GM23338 (cell line): Measurements from ENCODE around the gene CADPS2. TPM values are rescaled to one million over a fixed set of nuclear protein-coding genes. Genes with fewer than 3 reads are reported as not detected.

Experiments used
- ATAC-seq: fragments of 200-7000 bp; cut with Tn5 transposase; 3 replicates; pipeline ENCODE4 v1.9.1; 2020
- DNase-seq: peaks from one replicate; pipeline ENCODE4 v3.0.0-alpha.2; 2015; ENCODE audit warnings: low spot score
- H2AFZ ChIP-seq: fragments of 200-600 bp; sonication (generic); 2 replicates; pipeline ENCODE4 v1.8.0; 2016; ENCODE audit warnings: antibody characterized with exemption, mild to moderate bottlenecking, moderate library complexity
- H3F3A ChIP-seq: fragments of 200-600 bp; sonication (generic); replicated peaks from 2 replicates; pipeline ENCODE4 v1.8.0; 2017; ENCODE audit warnings: antibody characterized with exemption, mixed run types, low read depth
- H3K27ac ChIP-seq: fragments of 200-600 bp; sonication (generic); 2 replicates; pipeline ENCODE4 v1.6.1; 2016; ENCODE audit warnings: low read depth
- H3K27me3 ChIP-seq: fragments of 200-600 bp; sonication (generic); 2 replicates; pipeline ENCODE4 v1.8.0; 2016; ENCODE audit warnings: mild to moderate bottlenecking, mixed run types, moderate library complexity; ENCODE audit not compliant: insufficient read depth
- H3K36me3 ChIP-seq: fragments of 200-600 bp; sonication (generic); 2 replicates; pipeline ENCODE4 v1.8.0; 2016; ENCODE audit warnings: mild to moderate bottlenecking; ENCODE audit not compliant: insufficient read depth
- H3K4me1 ChIP-seq: fragments of 200-600 bp; sonication (generic); 2 replicates; pipeline ENCODE4 v1.8.0; 2016; ENCODE audit warnings: mild to moderate bottlenecking, moderate library complexity; ENCODE audit not compliant: insufficient read depth
- H3K4me2 ChIP-seq: fragments of 200-600 bp; sonication (generic); 2 replicates; pipeline ENCODE4 v1.7.1; 2017; ENCODE audit warnings: mixed run types
- H3K4me3 ChIP-seq: fragments of 200-600 bp; sonication (generic); 2 replicates; pipeline ENCODE4 v1.6.1; 2016; ENCODE audit warnings: mixed run types
- H3K79me2 ChIP-seq: fragments of 200-600 bp; sonication (generic); replicated peaks from 2 replicates; pipeline ENCODE4 v1.8.0; 2017; ENCODE audit warnings: mild to moderate bottlenecking; ENCODE audit not compliant: insufficient read depth
- H3K9me2 ChIP-seq: fragments of 200-600 bp; sonication (generic); 2 replicates; pipeline ENCODE4 v1.8.0; 2017; ENCODE audit not compliant: insufficient read depth
- H4K20me1 ChIP-seq: fragments of 200-600 bp; sonication (generic); replicated peaks from 2 replicates; pipeline ENCODE4 v1.8.0; 2017; ENCODE audit warnings: mild to moderate bottlenecking; ENCODE audit not compliant: insufficient read depth
- H3K27ac Mint-ChIP-seq: 2 replicates; pipeline ENCODE4 v1.8.0; 2020; ENCODE audit warnings: inconsistent platforms, mild to moderate bottlenecking, moderate library complexity, mixed read lengths
- H3K27me3 Mint-ChIP-seq: 3 replicates; pipeline ENCODE4 v1.8.0; 2022; ENCODE audit warnings: low read depth, mild to moderate bottlenecking, moderate library complexity, mixed read lengths, inconsistent platforms; ENCODE audit not compliant: insufficient read depth, poor library complexity
- H3K36me3 Mint-ChIP-seq: 3 replicates; pipeline ENCODE4 v1.8.0; 2021; ENCODE audit warnings: low read depth, mild to moderate bottlenecking, inconsistent platforms, moderate library complexity, mixed read lengths
- H3K4me1 Mint-ChIP-seq: 3 replicates; pipeline ENCODE4 v1.8.0; 2020; ENCODE audit warnings: mild to moderate bottlenecking, inconsistent platforms, mixed read lengths
- H3K4me3 Mint-ChIP-seq: 3 replicates; pipeline ENCODE4 v1.8.0; 2021; ENCODE audit warnings: moderate library complexity, mild to moderate bottlenecking, inconsistent platforms, mixed read lengths
- H3K9me3 Mint-ChIP-seq: 3 replicates; pipeline ENCODE4 v1.8.0; 2020; ENCODE audit warnings: moderate library complexity, mild to moderate bottlenecking, inconsistent platforms, mixed read lengths
- EZH2 ChIP-seq: fragments of 200-600 bp; sonication (generic); IDR thresholded peaks from one replicate; pipeline ENCODE4 v1.8.0; 2017; ENCODE audit warnings: antibody characterized with exemption, mild to moderate bottlenecking, low read depth; ENCODE audit not compliant: unreplicated experiment
- EZH2phosphoT487 ChIP-seq: fragments of 200-600 bp; sonication (generic); IDR thresholded peaks from one replicate; pipeline ENCODE4 v1.8.1; 2018; ENCODE audit warnings: antibody characterized with exemption; ENCODE audit not compliant: unreplicated experiment
- JUNB ChIP-seq: IDR thresholded peaks from one replicate; pipeline ENCODE4 v1.6.1; 2016; ENCODE audit warnings: antibody characterized with exemption; ENCODE audit not compliant: unreplicated experiment
- NANOG ChIP-seq: IDR thresholded peaks from 2 replicates; pipeline ENCODE4 v1.6.1; 2016; ENCODE audit warnings: antibody characterized with exemption, borderline replicate concordance
- POLR2AphosphoS5 ChIP-seq: IDR thresholded peaks from 2 replicates; pipeline ENCODE4 v1.6.1; 2016; ENCODE audit warnings: antibody characterized with exemption, low read depth
- REST ChIP-seq: IDR thresholded peaks from one replicate; pipeline ENCODE4 v1.6.1; 2018; ENCODE audit warnings: antibody characterized with exemption; ENCODE audit not compliant: unreplicated experiment
- STAT1 ChIP-seq: IDR thresholded peaks from one replicate; pipeline ENCODE4 v1.6.1; 2016; ENCODE audit warnings: antibody characterized with exemption; ENCODE audit not compliant: unreplicated experiment
- ZNF114 ChIP-seq: fragments of 250-450 bp; sonication (Bioruptor Pico); IDR thresholded peaks from 2 replicates; pipeline ENCODE4 v1.5.0; 2020; ENCODE audit warnings: mild to moderate bottlenecking, moderate library complexity
- ZNF331 ChIP-seq: fragments of 250-450 bp; sonication (Bioruptor Pico); IDR thresholded peaks from 2 replicates; pipeline ENCODE4 v1.5.0; 2020; ENCODE audit warnings: low read depth, mild to moderate bottlenecking, moderate library complexity
- ZNF462 ChIP-seq: fragments of 250-450 bp; sonication (Bioruptor Pico); IDR thresholded peaks from 2 replicates; pipeline ENCODE4 v1.5.0; 2020; ENCODE audit warnings: mild to moderate bottlenecking, moderate library complexity
- polyA plus RNA-seq: library from polyadenylated mRNA; unstranded; fragments of >200 nt; fragmentation: Nextera tagmentation; extraction: Ambion mirVana; gene quantifications from 2 replicates; pipeline ENCODE4 v1.2.1, GENCODE V29; 2016
- total RNA-seq: library from RNA; depleted of rRNA; stranded (reverse); fragments of >200 nt; shearing (Covaris generic); gene quantifications from 2 replicates; pipeline ENCODE4 v1.2.3, GENCODE V29; 2014
- TF ChIP-seq, protein P1 (sequence below): IDR thresholded peaks from 2 replicates; pipeline ENCODE4 v1.6.1; 2016; ENCODE audit warnings: antibody characterized with exemption
- TF ChIP-seq, protein P2 (sequence below), 2 experiments: fragments of 200-600 bp in 1 of 2; sonication (generic) in 1 of 2; conservative IDR thresholded peaks; 2 replicates each; pipeline versions ENCODE4 v1.5.1 to v1.6.1; 2016 to 2017; ENCODE audit warnings: antibody characterized with exemption in 2 of 2, low read depth in 2 of 2, mild to moderate bottlenecking in 2 of 2, moderate library complexity in 1 of 2

The CADPS2 gene
- total and polyA plus RNA-seq, 2 experiments from 2014 or later: 16.3 to 36.9 TPM

DNA sequence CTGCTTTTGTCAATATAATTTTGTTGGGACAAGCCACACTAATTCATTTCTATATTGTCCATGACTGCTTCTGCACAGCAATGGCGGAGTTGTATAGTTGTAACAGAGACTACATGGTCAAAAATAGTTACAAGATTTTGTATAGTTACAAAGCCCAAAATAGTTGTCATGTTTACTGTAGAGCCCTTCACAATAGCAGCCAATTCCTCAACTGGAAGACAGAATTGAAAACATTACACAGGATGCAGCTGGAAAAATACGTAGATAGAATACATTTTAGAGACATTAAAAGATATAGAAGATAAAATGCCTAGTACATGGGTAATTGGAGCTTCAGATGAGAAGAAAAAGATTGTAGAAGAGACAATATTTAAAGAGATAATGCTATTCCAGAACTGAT is 425.3 kb downstream of the CADPS2 start:
- H3K36me3 Mint-ChIP-seq: no peaks in the 10 kb centered on the region
- no peaks in the 10 kb centered on the region for H3K9me3 Mint-ChIP-seq
- Histone ChIP-seq H3K27ac (no peak overlapping the region), H3K4me2 (no peak overlapping the region), H3F3A (no peaks in the 10 kb centered on the region), H3K79me2 (no peaks in the 10 kb centered on the region), H3K27me3 (no peaks in the 10 kb centered on the region), H3K4me1 (peaks cover 12% of the 10 kb centered on the region), H3K36me3 (no peaks in the 10 kb centered on the region), H3K4me3 (no peak overlapping the region), H4K20me1 (no peaks in the 10 kb centered on the region), H2AFZ (no peak overlapping the region), H3K9me2 (no peaks in the 10 kb centered on the region)
- ATAC-seq (no peak), DNase-seq (no peak)
- no peak overlapping the region for H3K4me3 Mint-ChIP-seq
- H3K27me3 Mint-ChIP-seq: no peaks in the 10 kb centered on the region
- TF ChIP-seq STAT1: no peak
- TF ChIP-seq, protein P1, sequence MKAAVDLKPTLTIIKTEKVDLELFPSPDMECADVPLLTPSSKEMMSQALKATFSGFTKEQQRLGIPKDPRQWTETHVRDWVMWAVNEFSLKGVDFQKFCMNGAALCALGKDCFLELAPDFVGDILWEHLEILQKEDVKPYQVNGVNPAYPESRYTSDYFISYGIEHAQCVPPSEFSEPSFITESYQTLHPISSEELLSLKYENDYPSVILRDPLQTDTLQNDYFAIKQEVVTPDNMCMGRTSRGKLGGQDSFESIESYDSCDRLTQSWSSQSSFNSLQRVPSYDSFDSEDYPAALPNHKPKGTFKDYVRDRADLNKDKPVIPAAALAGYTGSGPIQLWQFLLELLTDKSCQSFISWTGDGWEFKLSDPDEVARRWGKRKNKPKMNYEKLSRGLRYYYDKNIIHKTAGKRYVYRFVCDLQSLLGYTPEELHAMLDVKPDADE: no peak
- no peak for TF ChIP-seq NANOG
- no peak for TF ChIP-seq EZH2phosphoT487
- no peak for TF ChIP-seq JUNB
- TF ChIP-seq, protein P2, sequence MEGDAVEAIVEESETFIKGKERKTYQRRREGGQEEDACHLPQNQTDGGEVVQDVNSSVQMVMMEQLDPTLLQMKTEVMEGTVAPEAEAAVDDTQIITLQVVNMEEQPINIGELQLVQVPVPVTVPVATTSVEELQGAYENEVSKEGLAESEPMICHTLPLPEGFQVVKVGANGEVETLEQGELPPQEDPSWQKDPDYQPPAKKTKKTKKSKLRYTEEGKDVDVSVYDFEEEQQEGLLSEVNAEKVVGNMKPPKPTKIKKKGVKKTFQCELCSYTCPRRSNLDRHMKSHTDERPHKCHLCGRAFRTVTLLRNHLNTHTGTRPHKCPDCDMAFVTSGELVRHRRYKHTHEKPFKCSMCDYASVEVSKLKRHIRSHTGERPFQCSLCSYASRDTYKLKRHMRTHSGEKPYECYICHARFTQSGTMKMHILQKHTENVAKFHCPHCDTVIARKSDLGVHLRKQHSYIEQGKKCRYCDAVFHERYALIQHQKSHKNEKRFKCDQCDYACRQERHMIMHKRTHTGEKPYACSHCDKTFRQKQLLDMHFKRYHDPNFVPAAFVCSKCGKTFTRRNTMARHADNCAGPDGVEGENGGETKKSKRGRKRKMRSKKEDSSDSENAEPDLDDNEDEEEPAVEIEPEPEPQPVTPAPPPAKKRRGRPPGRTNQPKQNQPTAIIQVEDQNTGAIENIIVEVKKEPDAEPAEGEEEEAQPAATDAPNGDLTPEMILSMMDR (conservative IDR thresholded peaks at IDR 0.05; ENCODE audit: low read depth in 2 of 2): no peak
- TF ChIP-seq REST: no peak
- TF ChIP-seq EZH2: no peak
- no peak for TF ChIP-seq ZNF462
- no peak for TF ChIP-seq POLR2AphosphoS5
- TF ChIP-seq ZNF331: no peak
- no peak for TF ChIP-seq ZNF114
- H3K4me1 Mint-ChIP-seq: peaks cover 32% of the 10 kb centered on the region
- H3K27ac Mint-ChIP-seq: no peak overlapping the region
